ENCODE measurements around the gene NCOA1.
A peak's percentile ranks its signal among the peaks of the same experiment; 100 is the strongest.

Gene NCOA1

DNA sequence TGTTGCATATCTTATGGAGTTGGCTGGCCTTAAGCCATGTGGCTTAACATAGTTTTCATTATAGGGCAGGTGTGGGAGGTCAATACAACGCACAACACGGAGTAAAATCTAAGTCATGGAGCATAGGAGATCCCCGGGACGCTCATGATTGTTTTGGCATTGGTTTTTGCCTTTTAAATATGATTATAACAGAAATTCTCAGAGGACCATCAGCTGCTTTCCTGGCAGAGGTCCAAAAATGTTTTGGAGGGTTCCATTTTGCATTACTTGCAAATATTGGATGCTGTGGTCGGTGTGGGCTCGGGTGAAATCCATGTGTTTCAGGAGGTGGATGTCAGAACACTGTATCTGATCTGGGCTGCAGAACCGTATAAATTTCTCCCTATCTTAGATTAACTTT lies 3.4 kb downstream of the NCOA1 start:
- no peak for DNase-seq
- Histone ChIP-seq H3K4me1 (ENCODE audit: control extremely low read depth in 1 of 4, control insufficient read depth in 4 of 4, insufficient read depth in 4 of 4, low read length in 3 of 4) (peaks cover 17 to 39% (median 35%) of the 10 kb centered on the region in 4 experiments), H3K36me3 (ENCODE audit: control insufficient read depth in 4 of 4, insufficient read depth in 4 of 4, low read length in 3 of 4) (no peaks in the 10 kb centered on the region), H3K27ac (ENCODE audit: insufficient read depth in 1 of 2, low read depth in 1 of 2, low read length in 2 of 2, poor library complexity in 1 of 2, severe bottlenecking in 2 of 2) (peak overlapping the region in 1 of 2 experiments; percentile 74), H3K9me3 (ENCODE audit: control extremely low read depth in 1 of 5, control insufficient read depth in 4 of 5, insufficient read depth in 2 of 5, low read depth in 1 of 5, low read length in 4 of 5) (no peaks in the 10 kb centered on the region), H3K27me3 (replicated peaks in 2 of 5; ENCODE audit: control insufficient read depth in 4 of 5, insufficient read depth in 5 of 5, low read length in 4 of 5) (no peaks in the 10 kb centered on the region), H3K4me3 (ENCODE audit: control insufficient read depth in 1 of 7, extremely low read depth in 1 of 7, insufficient read depth in 4 of 7, low read depth in 2 of 7, low read length in 6 of 7) (peak overlapping the region in 1 of 7 experiments; percentile 28)
- ChIA-PET CTCF (no interaction called here), POLR2A (no interaction called here)
- 92% methylated on average over 2 of the region's 7 CpGs for WGBS (ENCODE audit: insufficient coverage)

DNA sequence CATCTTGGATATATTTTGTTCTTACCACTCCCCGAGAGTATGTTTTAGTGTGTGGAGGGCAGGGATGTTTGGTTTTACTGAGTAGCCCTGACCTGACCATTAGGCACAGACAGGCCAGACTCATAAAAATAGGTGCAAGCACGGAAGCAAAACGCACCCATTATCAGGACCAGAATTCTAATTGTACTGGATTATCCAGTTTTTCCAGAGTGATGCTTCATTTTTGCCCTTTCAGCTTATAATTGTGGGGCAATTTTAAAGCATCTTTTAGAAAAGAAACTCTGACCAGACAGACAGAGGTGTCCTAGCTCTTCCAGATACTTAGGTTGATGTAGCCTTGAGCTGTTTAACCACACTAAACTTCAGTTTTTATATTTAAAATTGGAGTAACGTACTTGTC lies 4.4 kb downstream of the NCOA1 start:
- no peak overlapping the region for H3K4me3 ChIP-seq (ENCODE audit: control insufficient read depth in 1 of 7, extremely low read depth in 1 of 7, insufficient read depth in 4 of 7, low read depth in 2 of 7, low read length in 6 of 7)
- H3K9me3 ChIP-seq (ENCODE audit: control extremely low read depth in 1 of 5, control insufficient read depth in 4 of 5, insufficient read depth in 2 of 5, low read depth in 1 of 5, low read length in 4 of 5), result no peaks in the 10 kb centered on the region
- H3K36me3 ChIP-seq (ENCODE audit: control insufficient read depth in 4 of 4, insufficient read depth in 4 of 4, low read length in 3 of 4), result peaks cover 0 to 3% (median 0%) of the 10 kb centered on the region in 4 experiments
- H3K27ac ChIP-seq (ENCODE audit: insufficient read depth in 1 of 2, low read depth in 1 of 2, low read length in 2 of 2, poor library complexity in 1 of 2, severe bottlenecking in 2 of 2), result no peak overlapping the region
- H3K27me3 ChIP-seq (replicated peaks in 2 of 5; ENCODE audit: control insufficient read depth in 4 of 5, insufficient read depth in 5 of 5, low read length in 4 of 5), result no peaks in the 10 kb centered on the region
- ChIA-PET CTCF (interaction anchor here (0.7 to 1.2 kb wide), 2 partner anchors 17 to 117 kb away, joined by 3 read pairs; no protein-coding TSS in a partner anchor), POLR2A (no interaction called here)
- WGBS (ENCODE audit: insufficient coverage), result 100% methylated on average over 3 of the region's 4 CpGs
- peaks cover 9 to 29% (median 25%) of the 10 kb centered on the region in 4 experiments for H3K4me1 ChIP-seq (ENCODE audit: control extremely low read depth in 1 of 4, control insufficient read depth in 4 of 4, insufficient read depth in 4 of 4, low read length in 3 of 4)
- no peak for DNase-seq

DNA sequence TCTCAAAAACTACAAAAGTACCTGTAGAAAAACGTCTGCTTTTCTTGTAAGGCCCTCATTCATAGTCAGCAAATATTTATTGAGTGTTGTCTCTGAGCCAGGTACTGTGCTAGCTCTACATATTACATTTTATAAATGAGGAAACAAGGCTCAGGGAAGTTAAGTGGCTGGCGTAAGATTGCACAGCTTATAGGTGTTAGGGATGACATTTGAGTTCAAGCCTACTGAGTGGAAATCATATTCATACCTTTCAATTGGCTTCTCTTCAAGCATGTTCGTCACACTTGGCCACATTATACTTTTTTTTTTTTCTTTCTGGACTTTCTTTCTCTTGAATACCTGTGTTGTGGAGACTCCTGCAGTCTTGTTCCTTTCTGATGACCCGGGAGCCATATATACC lies 5.9 kb downstream of the NCOA1 start:
- no peak for DNase-seq
- peaks cover 0 to 3% (median 0%) of the 10 kb centered on the region in 4 experiments for H3K36me3 ChIP-seq (ENCODE audit: control insufficient read depth in 4 of 4, insufficient read depth in 4 of 4, low read length in 3 of 4)
- H3K27ac ChIP-seq (ENCODE audit: insufficient read depth in 1 of 2, low read depth in 1 of 2, low read length in 2 of 2, poor library complexity in 1 of 2, severe bottlenecking in 2 of 2), result no peak overlapping the region
- ChIA-PET CTCF (interaction anchor here (0.5 to 0.6 kb wide), 2 partner anchors 76 to 149 kb away, joined by 3 read pairs; no protein-coding TSS in a partner anchor), POLR2A (no interaction called here)
- no peak overlapping the region for H3K4me3 ChIP-seq (ENCODE audit: control insufficient read depth in 1 of 7, extremely low read depth in 1 of 7, insufficient read depth in 4 of 7, low read depth in 2 of 7, low read length in 6 of 7)
- WGBS (ENCODE audit: insufficient coverage), result 93% methylated on average over 2 of the region's 4 CpGs
- no peaks in the 10 kb centered on the region for H3K27me3 ChIP-seq (replicated peaks in 2 of 5; ENCODE audit: control insufficient read depth in 4 of 5, insufficient read depth in 5 of 5, low read length in 4 of 5)
- H3K4me1 ChIP-seq (ENCODE audit: control extremely low read depth in 1 of 4, control insufficient read depth in 4 of 4, insufficient read depth in 4 of 4, low read length in 3 of 4), result peaks cover 9 to 27% (median 20%) of the 10 kb centered on the region in 4 experiments
- no peaks in the 10 kb centered on the region for H3K9me3 ChIP-seq (ENCODE audit: control extremely low read depth in 1 of 5, control insufficient read depth in 4 of 5, insufficient read depth in 2 of 5, low read depth in 1 of 5, low read length in 4 of 5)

DNA sequence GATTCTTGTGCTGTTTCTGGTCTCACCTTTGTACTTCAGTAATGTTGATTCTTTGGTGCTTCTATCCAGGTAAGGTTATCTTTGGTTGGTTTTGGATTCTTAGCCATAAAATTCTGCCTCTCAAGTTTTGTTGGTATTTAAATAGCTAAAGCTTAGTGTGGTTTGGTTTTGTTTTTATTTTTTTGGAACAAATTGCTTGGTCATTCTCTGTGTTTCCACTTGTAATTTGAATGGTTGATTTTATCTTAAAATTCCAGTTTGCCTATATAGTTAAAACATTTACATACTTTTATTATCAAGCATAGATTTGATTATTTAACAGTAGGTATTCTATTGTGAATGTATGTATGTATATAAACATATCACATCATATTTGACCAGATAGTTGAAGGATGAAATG lies 6.6 kb downstream of the NCOA1 start:
- no peak overlapping the region for H3K27ac ChIP-seq (ENCODE audit: insufficient read depth in 1 of 2, low read depth in 1 of 2, low read length in 2 of 2, poor library complexity in 1 of 2, severe bottlenecking in 2 of 2)
- ChIA-PET POLR2A (no interaction called here), CTCF (interaction anchor here (0.7 kb wide), 1 partner anchor 10 kb away, joined by 3 read pairs; no protein-coding TSS in a partner anchor)
- no peaks in the 10 kb centered on the region for H3K9me3 ChIP-seq (ENCODE audit: control extremely low read depth in 1 of 5, control insufficient read depth in 4 of 5, insufficient read depth in 2 of 5, low read depth in 1 of 5, low read length in 4 of 5)
- peak in 1 of 3 donors; percentile 30 for DNase-seq
- H3K4me3 ChIP-seq (ENCODE audit: control insufficient read depth in 1 of 7, extremely low read depth in 1 of 7, insufficient read depth in 4 of 7, low read depth in 2 of 7, low read length in 6 of 7), result no peak overlapping the region
- H3K4me1 ChIP-seq (ENCODE audit: control extremely low read depth in 1 of 4, control insufficient read depth in 4 of 4, insufficient read depth in 4 of 4, low read length in 3 of 4), result peaks cover 9 to 20% (median 12%) of the 10 kb centered on the region in 4 experiments
- H3K27me3 ChIP-seq (replicated peaks in 2 of 5; ENCODE audit: control insufficient read depth in 4 of 5, insufficient read depth in 5 of 5, low read length in 4 of 5), result no peaks in the 10 kb centered on the region
- peaks cover 0 to 3% (median 0%) of the 10 kb centered on the region in 4 experiments for H3K36me3 ChIP-seq (ENCODE audit: control insufficient read depth in 4 of 4, insufficient read depth in 4 of 4, low read length in 3 of 4)

DNA sequence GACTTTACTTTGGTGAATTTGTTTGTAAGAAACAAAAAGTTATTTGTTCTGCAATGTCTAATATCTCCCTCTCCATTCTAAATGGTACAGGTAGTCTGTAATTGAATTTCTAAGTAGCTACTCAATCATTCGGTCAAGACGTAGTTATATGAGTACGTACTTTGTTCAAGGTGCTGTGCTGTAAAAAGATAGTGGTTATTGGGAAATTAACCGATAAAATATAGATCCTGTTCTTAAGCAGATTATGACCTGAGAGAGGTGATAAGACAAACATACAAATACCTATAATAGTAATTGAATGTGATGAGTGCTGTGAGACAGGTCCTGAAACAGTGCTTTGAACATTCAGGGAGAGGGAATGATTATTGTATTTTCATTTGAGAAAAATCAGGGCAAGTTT lies 7.1 kb downstream of the NCOA1 start:
- Histone ChIP-seq H3K4me1 (ENCODE audit: control extremely low read depth in 1 of 4, control insufficient read depth in 4 of 4, insufficient read depth in 4 of 4, low read length in 3 of 4) (peaks cover 6 to 15% (median 8%) of the 10 kb centered on the region in 4 experiments), H3K27me3 (replicated peaks in 2 of 5; ENCODE audit: control insufficient read depth in 4 of 5, insufficient read depth in 5 of 5, low read length in 4 of 5) (no peaks in the 10 kb centered on the region), H3K4me3 (ENCODE audit: control insufficient read depth in 1 of 7, extremely low read depth in 1 of 7, insufficient read depth in 4 of 7, low read depth in 2 of 7, low read length in 6 of 7) (no peak overlapping the region), H3K36me3 (ENCODE audit: control insufficient read depth in 4 of 4, insufficient read depth in 4 of 4, low read length in 3 of 4) (peaks cover 0 to 3% (median 0%) of the 10 kb centered on the region in 4 experiments), H3K27ac (ENCODE audit: insufficient read depth in 1 of 2, low read depth in 1 of 2, low read length in 2 of 2, poor library complexity in 1 of 2, severe bottlenecking in 2 of 2) (no peak overlapping the region), H3K9me3 (ENCODE audit: control extremely low read depth in 1 of 5, control insufficient read depth in 4 of 5, insufficient read depth in 2 of 5, low read depth in 1 of 5, low read length in 4 of 5) (no peaks in the 10 kb centered on the region)
- no CpG with 5 or more reads among the region's 4 CpGs for WGBS (ENCODE audit: insufficient coverage)
- ChIA-PET POLR2A (no interaction called here), CTCF (interaction anchor here (0.7 kb wide), 1 partner anchor 10 kb away, joined by 3 read pairs; no protein-coding TSS in a partner anchor)
- DNase-seq, result no peak

DNA sequence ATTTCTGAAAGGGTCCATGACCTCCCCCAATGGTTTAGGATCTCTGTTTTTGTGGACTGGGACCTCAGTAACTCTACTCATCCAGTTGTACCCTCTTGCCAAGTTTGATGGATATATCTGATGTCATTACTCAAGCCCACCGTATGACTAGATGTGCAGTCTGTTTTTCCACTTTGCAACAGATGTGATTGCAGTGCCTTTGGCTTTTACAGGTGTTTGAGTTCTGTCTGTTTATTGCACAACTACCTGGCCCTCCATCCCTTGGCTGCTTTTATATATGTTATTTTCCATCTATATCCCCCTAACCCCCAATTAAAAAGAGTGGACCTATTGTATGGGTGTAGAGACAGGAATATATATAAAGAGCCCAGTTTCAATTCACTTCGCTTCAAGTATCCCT lies 10.8 kb downstream of the NCOA1 start:
- H3K4me3 ChIP-seq (ENCODE audit: control insufficient read depth in 1 of 7, extremely low read depth in 1 of 7, insufficient read depth in 4 of 7, low read depth in 2 of 7, low read length in 6 of 7), result no peak overlapping the region
- WGBS (ENCODE audit: insufficient coverage), result no CpG with 5 or more reads among the region's 2 CpGs

DNA sequence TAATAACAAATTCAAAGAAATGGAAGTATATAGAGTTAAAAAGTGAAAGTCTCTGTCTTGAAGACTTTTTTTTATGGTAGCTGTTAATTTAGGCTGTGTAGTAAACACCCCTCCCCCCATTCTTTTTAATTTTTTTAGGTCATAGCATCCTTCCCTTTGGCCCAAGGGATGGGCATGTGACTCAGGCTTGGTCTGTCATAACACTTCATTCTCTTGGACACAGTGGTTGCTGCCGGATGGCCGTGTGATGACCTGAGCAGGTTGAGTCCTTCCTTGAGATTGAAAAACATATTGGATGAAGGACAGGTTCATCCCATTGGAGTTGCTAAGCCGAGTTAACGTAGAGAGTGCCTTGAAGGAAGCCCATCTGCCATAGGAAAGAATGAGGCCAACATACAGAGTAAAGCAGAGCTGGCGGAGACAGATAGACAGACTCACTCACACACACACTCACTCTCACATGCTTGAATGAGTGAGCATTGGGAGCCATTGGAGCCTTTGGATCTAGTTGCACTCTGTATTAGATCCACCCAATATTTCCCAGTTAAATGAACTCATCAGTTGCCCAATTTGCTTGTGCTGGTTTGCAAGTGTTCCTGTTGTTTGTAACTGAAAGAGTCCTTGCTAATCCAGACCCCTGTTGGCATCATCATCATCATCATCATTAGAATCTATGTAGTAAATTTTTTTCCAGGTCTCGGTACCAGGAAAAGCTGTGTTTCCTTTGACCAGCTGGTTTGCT lies 14.7 kb downstream of the NCOA1 start:
- H3K27ac ChIP-seq (ENCODE audit: insufficient read depth in 1 of 2, low read depth in 1 of 2, low read length in 2 of 2, poor library complexity in 1 of 2, severe bottlenecking in 2 of 2), result no peak overlapping the region
- ChIA-PET CTCF (interaction anchor here (1.3 to 1.5 kb wide), 2 partner anchors 14 to 285 kb away, joined by 3 to 5 read pairs; partner anchors contain the start of gene NCOA1), POLR2A (no interaction called here)
- no peaks in the 10 kb centered on the region for H3K27me3 ChIP-seq (replicated peaks in 2 of 5; ENCODE audit: control insufficient read depth in 4 of 5, insufficient read depth in 5 of 5, low read length in 4 of 5)
- no peaks in the 10 kb centered on the region for H3K9me3 ChIP-seq (ENCODE audit: control extremely low read depth in 1 of 5, control insufficient read depth in 4 of 5, insufficient read depth in 2 of 5, low read depth in 1 of 5, low read length in 4 of 5)
- H3K4me3 ChIP-seq (ENCODE audit: control insufficient read depth in 1 of 7, extremely low read depth in 1 of 7, insufficient read depth in 4 of 7, low read depth in 2 of 7, low read length in 6 of 7), result no peak overlapping the region
- peaks cover 0 to 16% (median 3%) of the 10 kb centered on the region in 4 experiments for H3K4me1 ChIP-seq (ENCODE audit: control extremely low read depth in 1 of 4, control insufficient read depth in 4 of 4, insufficient read depth in 4 of 4, low read length in 3 of 4)
- DNase-seq, result no peak
- H3K36me3 ChIP-seq (ENCODE audit: control insufficient read depth in 4 of 4, insufficient read depth in 4 of 4, low read length in 3 of 4), result no peaks in the 10 kb centered on the region
- 83% methylated on average over 2 of the region's 6 CpGs for WGBS (ENCODE audit: insufficient coverage)

More for the DNA sequence above, 10.8 kb downstream of the NCOA1 start:
- no peak overlapping the region for H3K27ac ChIP-seq (ENCODE audit: insufficient read depth in 1 of 2, low read depth in 1 of 2, low read length in 2 of 2, poor library complexity in 1 of 2, severe bottlenecking in 2 of 2)
- H3K9me3 ChIP-seq (ENCODE audit: control extremely low read depth in 1 of 5, control insufficient read depth in 4 of 5, insufficient read depth in 2 of 5, low read depth in 1 of 5, low read length in 4 of 5), result no peaks in the 10 kb centered on the region
- H3K27me3 ChIP-seq (replicated peaks in 2 of 5; ENCODE audit: control insufficient read depth in 4 of 5, insufficient read depth in 5 of 5, low read length in 4 of 5), result no peaks in the 10 kb centered on the region
- POLR2A ChIA-PET, result no interaction called here
- peaks cover 0 to 3% (median 0%) of the 10 kb centered on the region in 4 experiments for H3K36me3 ChIP-seq (ENCODE audit: control insufficient read depth in 4 of 4, insufficient read depth in 4 of 4, low read length in 3 of 4)
- DNase-seq, result no peak
- peaks cover 0 to 2% (median 0%) of the 10 kb centered on the region in 4 experiments for H3K4me1 ChIP-seq (ENCODE audit: control extremely low read depth in 1 of 4, control insufficient read depth in 4 of 4, insufficient read depth in 4 of 4, low read length in 3 of 4)
- CTCF ChIA-PET, result no interaction called here

All from common myeloid progenitor, CD34-positive (primary cell).